Thoracic aorta (tissue), 2 donors: ENCODE data around the gene SELENOO. TPM values are rescaled to one million over a fixed set of nuclear protein-coding genes. Genes with fewer than 3 reads are reported as not detected.

Experiments
- ATAC-seq: fragments of 150-250 bp; one replicate; pipeline ENCODE4 v1.8.0; 2017; ENCODE audit warnings: low read depth; ENCODE audit not compliant: insufficient number of reproducible peaks, low FRiP score
- DNase-seq: peaks from one replicate; pipeline ENCODE4 v3.0.0-alpha.2; 2020; ENCODE audit warnings: low spot score
- H3K27ac ChIP-seq, 2 donors: fragments of 200-600 bp; sonication (generic); 1 replicate in 1 of 2; 2 replicates in 1 of 2; pipeline ENCODE4 v1.5.1; 2016; ENCODE audit warnings: mild to moderate bottlenecking in 2 of 2, moderate library complexity in 2 of 2
- H3K27me3 ChIP-seq: fragments of 200-600 bp; sonication (generic); replicated peaks from 2 replicates; pipeline ENCODE4 v1.6.0; 2016; ENCODE audit warnings: mild to moderate bottlenecking; ENCODE audit not compliant: insufficient read depth
- H3K36me3 ChIP-seq: fragments of 200-600 bp; sonication (generic); one replicate; pipeline ENCODE4 v1.5.1; 2016
- H3K4me1 ChIP-seq, 2 donors: fragments of 200-600 bp; sonication (generic); 1 replicate in 1 of 2; 2 replicates in 1 of 2; pipeline versions ENCODE4 v1.5.1 to v1.6.0; 2016; ENCODE audit warnings: low read depth in 2 of 2, mild to moderate bottlenecking in 1 of 2; ENCODE audit not compliant: control insufficient read depth in 1 of 2
- H3K4me3 ChIP-seq: fragments of 200-600 bp; sonication (generic); 2 replicates; pipeline ENCODE4 v1.5.1; 2016; ENCODE audit warnings: mild to moderate bottlenecking
- H3K9me3 ChIP-seq: fragments of 200-600 bp; sonication (generic); 2 replicates; pipeline ENCODE4 v1.5.1; 2016
- CTCF ChIP-seq: fragments of 200-600 bp; sonication (generic); IDR thresholded peaks from one replicate; pipeline ENCODE4 v1.5.1; 2019; ENCODE audit warnings: antibody characterized with exemption
- total RNA-seq, 2 donors: library from RNA; depleted of rRNA; stranded (reverse); fragments of >200 nt; gene quantifications; one replicate each; pipeline versions ENCODE4 v1.1.0 to v1.2.3, GENCODE V29; 2016

SELENOO gene
- total RNA-seq, 2 donors from 2014 or later: 25.6 to 41.0 TPM

DNA sequence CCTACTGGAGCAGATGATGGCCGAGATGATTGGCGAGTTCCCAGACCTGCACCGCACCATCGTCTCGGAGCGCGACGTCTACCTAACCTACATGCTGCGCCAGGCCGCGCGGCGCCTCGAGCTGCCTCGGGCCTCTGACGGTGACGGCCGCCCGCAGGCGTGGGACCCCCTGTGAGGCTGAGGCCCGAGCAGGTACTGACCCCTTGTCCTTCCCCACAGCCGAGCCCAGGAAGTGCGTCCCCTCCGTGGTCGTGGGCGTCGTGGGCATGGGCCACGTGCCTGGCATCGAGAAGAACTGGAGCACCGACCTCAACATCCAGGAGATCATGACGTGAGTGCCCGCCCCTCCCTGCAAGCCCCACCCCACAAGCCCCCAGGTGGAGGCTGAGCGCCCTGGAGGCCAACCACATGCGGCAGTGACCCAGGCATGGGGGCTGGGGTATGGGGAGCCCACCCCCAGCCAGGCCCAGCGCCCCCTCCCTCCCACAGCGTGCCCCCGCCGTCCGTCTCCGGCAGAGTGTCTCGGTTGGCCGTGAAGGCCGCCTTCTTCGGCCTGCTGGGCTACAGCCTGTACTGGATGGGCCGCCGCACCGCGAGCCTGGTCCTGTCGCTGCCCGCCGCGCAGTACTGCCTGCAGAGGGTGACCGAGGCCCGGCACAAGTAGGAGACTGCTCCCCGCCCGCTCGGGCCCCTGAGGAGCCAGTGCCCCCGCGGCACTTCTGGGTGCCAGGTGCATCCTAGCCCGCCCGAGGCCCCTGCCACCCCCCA lies 2.8 kb upstream of the SELENOO start:
- no peak for TF ChIP-seq CTCF
- peaks cover 8% of the 10 kb centered on the region for H3K36me3 ChIP-seq
- ATAC-seq: no peak

GRCh38 chr22:50198624-50199017 lies 2.2 kb upstream of the SELENOO start:
- ATAC-seq (no peak), DNase-seq (no peak)
- Histone ChIP-seq H3K27me3 (no peaks in the 10 kb centered on the region), H3K36me3 (peaks cover 8% of the 10 kb centered on the region), H3K9me3 (no peaks in the 10 kb centered on the region), H3K27ac (no peak overlapping the region), H3K4me1 (peaks cover 17 to 28% of the 10 kb centered on the region in 2 donors), H3K4me3 (no peak overlapping the region)
- TF ChIP-seq CTCF: no peak

More for the DNA sequence above, 2.8 kb upstream of the SELENOO start:
- H3K4me1 ChIP-seq: peaks cover 17 to 28% of the 10 kb centered on the region in 2 donors
- no peaks in the 10 kb centered on the region for H3K27me3 ChIP-seq
- no peak overlapping the region for H3K4me3 ChIP-seq
- H3K27ac ChIP-seq: no peak overlapping the region
- DNase-seq: no peak
- no peaks in the 10 kb centered on the region for H3K9me3 ChIP-seq

DNA sequence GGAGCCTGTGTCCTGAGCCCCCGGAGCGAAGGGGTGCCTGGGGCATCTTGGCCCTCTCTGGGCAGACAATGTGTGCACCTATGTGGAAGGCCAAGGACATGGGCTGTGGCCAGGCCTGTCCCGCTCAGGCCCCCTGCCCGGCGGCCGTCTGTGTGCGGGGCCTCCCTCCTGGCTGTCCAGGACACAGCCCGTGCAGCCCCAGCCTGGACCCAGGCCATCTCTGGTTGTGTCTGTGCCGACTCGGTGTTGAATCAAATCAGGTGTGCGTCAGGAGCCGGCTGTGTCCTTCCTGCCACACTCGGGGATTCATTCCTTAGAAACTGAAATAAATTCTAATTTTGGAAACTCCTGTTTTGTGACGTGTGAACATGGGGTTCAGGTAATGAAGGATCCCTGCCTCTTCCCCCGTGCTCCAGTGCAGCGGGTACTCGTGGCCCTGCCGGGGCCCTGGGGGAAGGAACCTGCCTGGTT lies 1.5 kb upstream of the SELENOO start:
- H3K27ac ChIP-seq: peak overlapping the region in 1 of 2 donors; percentile 83
- peaks cover 17 to 28% of the 10 kb centered on the region in 2 donors for H3K4me1 ChIP-seq
- H3K4me3 ChIP-seq: peak overlapping the region; percentile 97
- no peaks in the 10 kb centered on the region for H3K9me3 ChIP-seq
- TF ChIP-seq CTCF: no peak
- H3K27me3 ChIP-seq: no peaks in the 10 kb centered on the region
- no peak for ATAC-seq
- peaks cover 5% of the 10 kb centered on the region for H3K36me3 ChIP-seq
- DNase-seq: no peak

DNA sequence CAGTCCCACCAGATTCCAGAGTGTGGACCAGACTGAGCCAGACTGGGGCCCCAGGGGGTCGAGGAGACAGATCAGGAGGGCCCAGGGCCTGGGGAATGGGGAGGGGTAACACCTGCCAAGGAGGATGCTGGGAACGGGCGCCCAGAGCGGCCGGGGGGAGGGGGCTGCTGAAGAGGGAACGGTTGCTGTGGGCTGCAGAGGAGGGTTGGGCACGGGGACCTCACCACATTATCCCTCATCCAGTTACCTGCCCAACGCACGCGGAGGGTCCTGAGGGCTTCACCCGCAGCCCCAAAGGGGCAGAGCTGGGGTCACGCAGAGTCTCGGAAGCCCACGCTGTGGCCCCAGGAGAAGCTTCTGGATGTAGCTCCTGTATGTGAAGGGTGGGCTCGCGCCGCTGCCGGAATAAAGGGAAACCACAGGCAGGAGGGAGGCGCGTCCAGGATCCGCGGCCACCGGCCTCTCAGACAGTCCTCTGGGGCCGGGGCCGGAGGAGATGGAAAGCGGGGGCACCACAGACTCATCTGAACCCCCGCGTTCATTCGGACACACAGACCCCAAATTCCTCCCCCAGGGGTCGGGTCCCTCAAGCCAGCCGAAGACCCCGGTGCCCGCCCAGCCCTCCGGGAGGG lies 866 bp upstream of the SELENOO start:
- no peaks in the 10 kb centered on the region for H3K36me3 ChIP-seq
- H3K4me3 ChIP-seq: peak overlapping the region; percentile 97
- ATAC-seq: no peak
- H3K4me1 ChIP-seq: peaks cover 17 to 28% of the 10 kb centered on the region in 2 donors
- H3K27me3 ChIP-seq: no peaks in the 10 kb centered on the region
- no peaks in the 10 kb centered on the region for H3K9me3 ChIP-seq
- peak overlapping the region; percentile 68 to 83 for H3K27ac ChIP-seq
- no peak for TF ChIP-seq CTCF
- no peak for DNase-seq
